Ureter (tissue), 1 donor: ENCODE data around the gene AMN1. TPM values are rescaled to one million over a fixed set of nuclear protein-coding genes. Genes with fewer than 3 reads are reported as not detected.

Experiments
- DNase-seq: peaks from one replicate; pipeline ENCODE4 v3.0.0-alpha.2; 2020; ENCODE audit warnings: low spot score
- total RNA-seq: library from RNA; stranded (reverse); gene quantifications from one replicate; pipeline ENCODE4 v1.2.4, GENCODE V29; 2023
- donor health status: DM: yes; HTN: yes; CAD: no.

Gene AMN1
- total RNA-seq, 1 donor from 2014 or later = 16.6 TPM

DNA sequence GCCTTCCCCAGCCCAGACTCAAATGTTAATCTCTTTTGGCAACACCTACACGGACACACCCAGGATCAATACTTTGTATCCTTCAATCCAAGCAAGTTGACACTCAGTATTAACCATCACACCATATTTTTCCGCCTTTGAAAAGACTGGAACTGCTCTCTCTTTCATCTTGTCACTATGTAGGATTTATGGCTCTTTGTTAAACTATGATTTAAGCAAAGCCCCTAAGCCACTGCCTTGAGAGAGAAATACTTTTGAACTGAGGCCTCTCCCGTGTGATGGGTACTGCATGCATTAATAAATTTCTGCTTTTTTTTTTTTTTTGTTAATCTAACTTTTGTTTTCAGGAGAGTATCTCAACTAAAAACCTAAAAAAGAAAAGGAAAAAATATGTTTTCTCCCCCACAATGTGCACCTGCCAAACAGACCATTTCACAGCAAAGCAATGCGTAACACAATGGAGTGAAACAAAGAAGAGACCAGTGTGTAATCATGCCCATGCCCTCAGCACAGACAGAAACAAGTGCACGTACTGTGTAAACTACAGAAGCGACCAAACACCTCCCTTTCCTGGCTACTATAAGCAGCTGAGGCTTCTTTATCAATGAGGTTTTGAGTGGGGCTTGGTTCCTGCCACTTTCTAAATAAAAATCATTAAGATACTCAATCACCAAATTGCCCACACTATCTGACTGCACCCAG, 97.6 kb downstream of the AMN1 start:
- no peak for DNase-seq

- DNase-seq = no peak
Measured at GRCh38 chr12:31629756-31630732, 98.8 kb downstream of the AMN1 start.

- no peak for DNase-seq
Measured at GRCh38 chr12:31627456-31628054, 101.3 kb downstream of the AMN1 start.

- no peak for DNase-seq
Measured at GRCh38 chr12:31626270-31626995, 102.4 kb downstream of the AMN1 start.

DNA sequence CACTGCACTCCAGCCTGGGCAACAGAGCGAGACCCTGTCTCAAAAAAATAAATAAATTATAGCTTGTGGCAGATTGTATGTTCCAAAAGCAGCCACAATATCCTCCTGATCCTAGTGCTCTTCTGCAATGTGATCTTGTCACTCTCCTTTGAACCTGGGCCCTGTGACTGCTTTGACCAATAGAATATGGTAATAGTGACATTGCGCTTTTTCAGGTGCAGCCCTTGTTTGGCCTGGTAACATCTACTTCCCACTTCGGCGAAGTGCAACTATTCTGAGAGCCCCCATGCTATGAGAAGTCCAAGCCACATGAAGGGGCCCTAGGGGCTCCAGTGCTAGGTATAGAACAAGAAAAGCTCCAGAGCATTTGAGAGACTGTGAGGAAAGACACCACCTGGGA, 106.8 kb downstream of the AMN1 start:
- DNase-seq = no peak

Other genes starting within 250 kb of the AMN1 start
- gene DENND5B, start 137.9 kb downstream of the AMN1 start, total RNA-seq = 6.1 TPM
- gene ETFBKMT, start 69.3 kb downstream of the AMN1 start, total RNA-seq = 5.6 TPM
- 68.1 TPM for gene RESF1, start 230.4 kb upstream of the AMN1 start, total RNA-seq